Measurements from ENCODE around the gene TLE6.

GRCh38 chr19:3024870-3025548 lies 47.6 kb downstream of the TLE6 start:
- TF ChIP-seq POLR2A (IDR thresholded peaks at IDR 0.05) (no peak), CTCF (IDR thresholded peaks at IDR 0.05) (no peak)

All from body of pancreas (tissue), 4 donors.